ENCODE results near the gene DUSP22. TPM values are rescaled to one million over a fixed set of nuclear protein-coding genes. Genes with fewer than 3 reads are reported as not detected.

The DUSP22 gene
- total RNA-seq, 2 donors from 2014 or later, result 33.5 to 35.4 TPM

DNA sequence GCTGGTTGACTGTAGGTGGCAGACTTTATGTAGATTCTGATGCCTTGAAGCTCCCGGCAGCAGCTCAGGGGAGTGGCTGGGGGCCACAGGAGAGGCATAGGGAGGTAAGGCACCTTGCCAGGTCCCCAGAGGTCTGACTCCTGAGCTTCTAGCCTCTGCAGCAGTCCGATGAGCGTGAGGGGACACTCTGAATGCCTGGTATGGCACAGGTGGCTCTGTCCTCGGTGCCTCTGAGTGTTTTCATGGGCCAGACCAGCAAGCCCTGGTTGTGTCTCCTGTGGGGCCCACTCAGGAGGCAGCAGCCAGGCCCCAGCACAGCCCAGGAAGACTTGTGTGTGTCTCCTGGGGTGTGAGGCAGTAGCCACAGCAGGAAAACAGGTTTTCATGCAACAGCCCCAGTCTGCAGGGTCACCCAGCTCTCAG, 59.6 kb downstream of the DUSP22 start:
- no peak for DNase-seq
- Histone ChIP-seq H3K9me3 (ENCODE audit: control insufficient read depth, low read length) (no peaks in the 10 kb centered on the region), H3K27ac (ENCODE audit: low read depth, low read length) (no peak overlapping the region), H3K36me3 (ENCODE audit: control insufficient read depth, insufficient read depth, low read length) (no peaks in the 10 kb centered on the region), H3K9ac (ENCODE audit: extremely low read depth, low read length, poor library complexity, severe bottlenecking) (no peak overlapping the region), H3K27me3 (ENCODE audit: control insufficient read depth, insufficient read depth, low read length, poor library complexity, severe bottlenecking) (no peaks in the 10 kb centered on the region), H3K4me3 (ENCODE audit: low read length) (no peak overlapping the region), H3K4me1 (ENCODE audit: control insufficient read depth, insufficient read depth, low read length) (no peaks in the 10 kb centered on the region)
- H3K27ac Mint-ChIP-seq, result no peak overlapping the region
- H3K4me3 Mint-ChIP-seq, result no peak overlapping the region
- peaks cover 99% of the 10 kb centered on the region for H3K9me3 Mint-ChIP-seq
- H3K36me3 Mint-ChIP-seq (ENCODE audit: low read depth), result peaks cover 27% of the 10 kb centered on the region
- WGBS, 2 experiments (ENCODE audit: insufficient coverage in 1 of 2, insufficient read length in 1 of 2), result 81 to 89% methylated on average over 4 of the region's 4 CpGs
- H3K27me3 Mint-ChIP-seq (ENCODE audit: insufficient read depth), result no peaks in the 10 kb centered on the region
- TF ChIP-seq, protein P1, sequence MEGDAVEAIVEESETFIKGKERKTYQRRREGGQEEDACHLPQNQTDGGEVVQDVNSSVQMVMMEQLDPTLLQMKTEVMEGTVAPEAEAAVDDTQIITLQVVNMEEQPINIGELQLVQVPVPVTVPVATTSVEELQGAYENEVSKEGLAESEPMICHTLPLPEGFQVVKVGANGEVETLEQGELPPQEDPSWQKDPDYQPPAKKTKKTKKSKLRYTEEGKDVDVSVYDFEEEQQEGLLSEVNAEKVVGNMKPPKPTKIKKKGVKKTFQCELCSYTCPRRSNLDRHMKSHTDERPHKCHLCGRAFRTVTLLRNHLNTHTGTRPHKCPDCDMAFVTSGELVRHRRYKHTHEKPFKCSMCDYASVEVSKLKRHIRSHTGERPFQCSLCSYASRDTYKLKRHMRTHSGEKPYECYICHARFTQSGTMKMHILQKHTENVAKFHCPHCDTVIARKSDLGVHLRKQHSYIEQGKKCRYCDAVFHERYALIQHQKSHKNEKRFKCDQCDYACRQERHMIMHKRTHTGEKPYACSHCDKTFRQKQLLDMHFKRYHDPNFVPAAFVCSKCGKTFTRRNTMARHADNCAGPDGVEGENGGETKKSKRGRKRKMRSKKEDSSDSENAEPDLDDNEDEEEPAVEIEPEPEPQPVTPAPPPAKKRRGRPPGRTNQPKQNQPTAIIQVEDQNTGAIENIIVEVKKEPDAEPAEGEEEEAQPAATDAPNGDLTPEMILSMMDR (conservative IDR thresholded peaks at IDR 0.05), result no peak
- H3K4me1 Mint-ChIP-seq, result peaks cover 9% of the 10 kb centered on the region

DNA sequence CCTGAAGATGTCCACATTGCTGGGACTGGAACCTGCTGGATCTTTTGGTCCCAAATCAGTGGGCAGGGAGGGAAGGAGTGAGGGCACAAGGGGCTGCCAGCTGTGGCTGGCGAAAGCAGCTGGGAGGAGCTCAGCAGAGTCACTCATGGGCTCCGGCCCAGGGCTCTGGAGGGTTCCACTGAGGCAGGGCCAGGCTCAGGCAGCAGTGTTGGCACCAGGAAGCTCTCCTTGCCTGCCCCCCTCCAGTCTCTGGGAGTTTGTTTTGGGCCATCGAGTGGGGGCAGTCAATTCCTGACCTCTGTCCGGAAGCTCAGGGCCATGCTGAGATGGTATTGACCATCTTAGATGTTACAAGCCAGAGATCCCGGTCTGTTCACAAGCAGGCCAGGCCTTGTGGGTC, 60.2 kb downstream of the DUSP22 start:
- H3K27ac Mint-ChIP-seq, result no peak overlapping the region
- no peak overlapping the region for H3K9ac ChIP-seq (ENCODE audit: extremely low read depth, low read length, poor library complexity, severe bottlenecking)
- H3K27me3 Mint-ChIP-seq (ENCODE audit: insufficient read depth), result no peaks in the 10 kb centered on the region
- peaks cover 99% of the 10 kb centered on the region for H3K9me3 Mint-ChIP-seq
- no peak overlapping the region for H3K4me3 ChIP-seq (ENCODE audit: low read length)
- DNase-seq, result no peak
- no peaks in the 10 kb centered on the region for H3K4me1 ChIP-seq (ENCODE audit: control insufficient read depth, insufficient read depth, low read length)
- no peaks in the 10 kb centered on the region for H3K27me3 ChIP-seq (ENCODE audit: control insufficient read depth, insufficient read depth, low read length, poor library complexity, severe bottlenecking)
- H3K4me3 Mint-ChIP-seq, result no peak overlapping the region
- WGBS, 2 experiments (ENCODE audit: insufficient coverage in 1 of 2, insufficient read length in 1 of 2), result 87 to 89% methylated on average over 5 of the region's 5 CpGs
- TF ChIP-seq, protein P1 (conservative IDR thresholded peaks at IDR 0.05), result no peak
- peaks cover 9% of the 10 kb centered on the region for H3K4me1 Mint-ChIP-seq
- no peak overlapping the region for H3K27ac ChIP-seq (ENCODE audit: low read depth, low read length)
- peaks cover 24% of the 10 kb centered on the region for H3K36me3 Mint-ChIP-seq (ENCODE audit: low read depth)
- H3K9me3 ChIP-seq (ENCODE audit: control insufficient read depth, low read length), result no peaks in the 10 kb centered on the region
- no peaks in the 10 kb centered on the region for H3K36me3 ChIP-seq (ENCODE audit: control insufficient read depth, insufficient read depth, low read length)

DNA sequence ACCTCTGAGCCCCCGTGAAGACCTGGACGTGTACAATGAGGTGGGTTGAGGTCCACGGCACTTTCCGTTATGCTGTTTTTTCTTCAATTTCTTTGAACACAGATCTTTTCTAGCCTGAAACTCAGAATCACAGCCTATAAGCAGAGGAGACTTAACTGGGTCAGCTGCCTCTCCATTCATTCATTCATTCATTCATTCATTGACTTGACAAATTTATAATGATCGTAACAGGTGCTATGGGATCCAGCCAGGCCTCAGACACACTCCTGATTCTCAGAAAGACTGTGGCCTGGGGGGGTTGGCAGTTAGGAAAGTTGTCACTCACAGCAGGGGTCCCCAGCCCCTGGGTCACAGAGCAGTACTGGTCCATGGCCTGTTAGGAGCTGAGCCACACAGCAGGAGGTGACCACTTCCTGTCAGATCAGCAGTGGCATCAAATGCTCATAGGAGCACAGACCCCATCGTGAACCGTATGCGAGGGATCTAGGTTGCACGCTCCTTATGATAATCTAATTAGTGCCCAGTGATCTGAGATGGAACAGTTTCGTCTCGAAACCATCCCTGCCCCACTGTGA, 60.7 kb downstream of the DUSP22 start:
- Histone ChIP-seq H3K27me3 (ENCODE audit: control insufficient read depth, insufficient read depth, low read length, poor library complexity, severe bottlenecking) (no peaks in the 10 kb centered on the region), H3K36me3 (ENCODE audit: control insufficient read depth, insufficient read depth, low read length) (no peaks in the 10 kb centered on the region), H3K4me3 (ENCODE audit: low read length) (no peak overlapping the region), H3K4me1 (ENCODE audit: control insufficient read depth, insufficient read depth, low read length) (no peaks in the 10 kb centered on the region), H3K9me3 (ENCODE audit: control insufficient read depth, low read length) (no peaks in the 10 kb centered on the region), H3K27ac (ENCODE audit: low read depth, low read length) (no peak overlapping the region), H3K9ac (ENCODE audit: extremely low read depth, low read length, poor library complexity, severe bottlenecking) (no peak overlapping the region)
- 81 to 82% methylated on average over 11 of the region's 11 CpGs for WGBS, 2 experiments (ENCODE audit: insufficient coverage in 1 of 2, insufficient read length in 1 of 2)
- Mint-ChIP-seq H3K9me3 (peaks cover 99% of the 10 kb centered on the region), H3K27me3 (ENCODE audit: insufficient read depth) (no peaks in the 10 kb centered on the region), H3K4me3 (no peak overlapping the region), H3K4me1 (peaks cover 9% of the 10 kb centered on the region), H3K27ac (no peak overlapping the region), H3K36me3 (ENCODE audit: low read depth) (peaks cover 20% of the 10 kb centered on the region)
- TF ChIP-seq, protein P1 (conservative IDR thresholded peaks at IDR 0.05), result no peak
- no peak for DNase-seq
